Panc1 (cell line): Measurements from ENCODE around the gene NACA2. TPM values are rescaled to one million over a fixed set of nuclear protein-coding genes. Genes with fewer than 3 reads are reported as not detected.
"Not testable (repeated sequence)": the region's sequence is repeated elsewhere in the genome, so short reads cannot be mapped to it uniquely, and the experiment has no call there.

Source experiments
- ATAC-seq: fragments of 200-7000 bp; cut with Tn5 transposase; 2 replicates; pipeline ENCODE4 v1.9.1; 2020; ENCODE audit warnings: mild to moderate bottlenecking, moderate library complexity
- BruUV-seq: library from RNA; stranded (reverse); fragments of 400-500 nt; replicated peaks from 2 replicates; lab custom pipeline; 2021; lab: Mats Ljungman, UMichigan
- CTCF ChIA-PET: fragments of 300-600 bp; sonication (Branson Sonifier 250); formaldehyde crosslinking; loops from one replicate; lab custom pipeline; 2022; ENCODE audit warnings: antibody characterized with exemption; lab: Charles Lee
- POLR2A ChIA-PET: fragments of 300-600 bp; sonication (Branson Sonifier 250); formaldehyde crosslinking; loops from one replicate; lab custom pipeline; 2022; ENCODE audit warnings: antibody characterized with exemption; lab: Charles Lee
- DNase-seq: peaks from one replicate; pipeline ENCODE4 v3.0.0-alpha.2; 2010; ENCODE audit warnings: low read depth, low spot score
- H3K27ac ChIP-seq: 2 replicates; pipeline ENCODE4 v1.5.1; 2011; ENCODE audit warnings: mild to moderate bottlenecking, low read length, inconsistent platforms
- H3K27me3 ChIP-seq: fragments of 200-500 bp; sonication (Bioruptor generic); 2 replicates; pipeline ENCODE4 v1.6.0; 2014; ENCODE audit warnings: low read length, inconsistent platforms; ENCODE audit not compliant: control insufficient read depth, insufficient read depth
- H3K36me3 ChIP-seq: fragments of 200-500 bp; sonication (Bioruptor generic); 2 replicates; pipeline ENCODE4 v1.5.1; 2014; ENCODE audit warnings: inconsistent platforms, mild to moderate bottlenecking, low read length, moderate library complexity; ENCODE audit not compliant: control insufficient read depth, insufficient read depth
- H3K4me1 ChIP-seq: 2 replicates; pipeline ENCODE4 v1.5.1; 2011; ENCODE audit warnings: inconsistent platforms, mild to moderate bottlenecking, low read length, moderate library complexity; ENCODE audit not compliant: control insufficient read depth, insufficient read depth
- H3K4me3 ChIP-seq, 2 experiments: 2 replicates each; pipeline ENCODE4 v1.5.1; 2011 to 2012; ENCODE audit warnings: low read depth in 2 of 2, low read length in 2 of 2, mild to moderate bottlenecking in 2 of 2, inconsistent platforms in 1 of 2, moderate library complexity in 1 of 2
- H3K9me3 ChIP-seq: fragments of 200-500 bp; sonication (Bioruptor generic); 2 replicates; pipeline ENCODE4 v1.5.1; 2014; ENCODE audit warnings: low read depth, mild to moderate bottlenecking, inconsistent platforms, low read length, moderate library complexity; ENCODE audit not compliant: control insufficient read depth, insufficient read depth
- POLR2AphosphoS5 ChIP-seq: IDR thresholded peaks from 2 replicates; pipeline ENCODE4 v1.6.1; 2012; ENCODE audit warnings: mild to moderate bottlenecking, low read depth, low read length, moderate library complexity
- SIN3A ChIP-seq: IDR thresholded peaks from 2 replicates; pipeline ENCODE4 v1.6.1; 2012; ENCODE audit warnings: low read depth, mild to moderate bottlenecking, low read length, moderate library complexity, borderline replicate concordance; ENCODE audit not compliant: insufficient read depth
- TCF7L2 ChIP-seq: IDR thresholded peaks from 2 replicates; pipeline ENCODE4 v1.6.1; 2011; ENCODE audit warnings: mild to moderate bottlenecking, low read depth, low read length, inconsistent platforms
- in situ Hi-C: cut with HindIII; loops from 2 replicates; pipeline ENCODE4 v1.10.0; 2016; ENCODE audit warnings: low sequenced_read_pairs, low pct_unique_long_range_greater_than_20kb
- intact Hi-C: fragments of 100-400 bp; cut with micrococcal nuclease; formaldehyde crosslinking; loops from one replicate; pipeline ENCODE4 v1.10.0; 2022; ENCODE audit not compliant: unreplicated experiment
- total RNA-seq: library from RNA; stranded (reverse); gene quantifications from one replicate; pipeline ENCODE4 v1.2.1, GENCODE V29; 2021; ENCODE audit not compliant: unreplicated experiment
- TF ChIP-seq, protein P1 (sequence below): fragments of 450-650 bp; IDR thresholded peaks from 2 replicates; pipeline ENCODE4 v1.5.1; 2017; ENCODE audit warnings: mild to moderate bottlenecking
- TF ChIP-seq, protein P2 (sequence below), 2 experiments: IDR thresholded peaks; 2 replicates each; pipeline ENCODE4 v1.6.1; 2011 to 2012; ENCODE audit warnings: low read depth in 2 of 2, control low read depth in 1 of 2, low read length in 1 of 2, mild to moderate bottlenecking in 1 of 2, moderate library complexity in 1 of 2; ENCODE audit not compliant: insufficient read depth in 1 of 2

NACA2 gene
- total RNA-seq, 1 experiment from 2014 or later, result not detected

DNA sequence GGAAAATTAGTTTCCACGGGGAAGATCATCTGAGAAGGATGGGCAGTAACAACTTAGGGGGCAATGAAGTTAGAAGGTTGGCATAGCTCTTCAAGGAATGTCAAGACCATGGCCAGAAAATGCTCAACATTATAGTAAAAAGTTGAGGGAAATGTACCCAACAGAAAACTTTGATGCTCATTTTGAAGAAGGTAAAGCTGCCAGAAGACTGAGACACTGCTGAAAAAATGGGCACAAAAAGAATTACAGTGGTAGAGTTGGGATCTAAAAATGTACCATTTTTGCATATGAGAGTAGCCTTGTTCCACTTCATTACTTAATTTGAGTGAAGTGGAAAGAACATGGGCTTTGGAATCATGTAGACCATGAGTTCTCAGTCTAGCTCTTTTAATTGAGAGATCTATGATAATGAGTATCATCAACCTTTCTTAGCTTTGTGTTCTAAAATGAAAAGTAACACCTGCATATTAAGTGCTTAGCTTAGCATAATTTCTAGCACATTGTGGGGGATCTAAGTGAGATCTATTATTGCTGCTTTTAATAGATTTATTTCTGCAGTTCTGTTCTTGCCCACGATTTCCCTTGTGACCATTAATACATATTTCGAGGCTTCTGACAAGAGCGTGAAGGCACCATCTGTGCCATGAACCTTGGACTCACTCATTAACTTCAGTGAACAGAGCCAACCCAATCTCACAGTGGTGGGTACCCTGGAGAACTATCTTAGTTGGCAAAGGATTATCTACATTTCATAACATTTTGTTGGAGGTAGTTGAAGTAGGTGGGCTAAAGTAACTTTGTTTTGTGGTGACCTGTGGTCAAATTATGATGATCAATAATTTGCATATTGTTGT lies 3.0 kb downstream of the NACA2 start:
- ATAC-seq (no peak), DNase-seq (no peak)
- TF ChIP-seq TCF7L2 (no peak), SIN3A (no peak), POLR2AphosphoS5 (no peak)
- TF ChIP-seq, protein P1, sequence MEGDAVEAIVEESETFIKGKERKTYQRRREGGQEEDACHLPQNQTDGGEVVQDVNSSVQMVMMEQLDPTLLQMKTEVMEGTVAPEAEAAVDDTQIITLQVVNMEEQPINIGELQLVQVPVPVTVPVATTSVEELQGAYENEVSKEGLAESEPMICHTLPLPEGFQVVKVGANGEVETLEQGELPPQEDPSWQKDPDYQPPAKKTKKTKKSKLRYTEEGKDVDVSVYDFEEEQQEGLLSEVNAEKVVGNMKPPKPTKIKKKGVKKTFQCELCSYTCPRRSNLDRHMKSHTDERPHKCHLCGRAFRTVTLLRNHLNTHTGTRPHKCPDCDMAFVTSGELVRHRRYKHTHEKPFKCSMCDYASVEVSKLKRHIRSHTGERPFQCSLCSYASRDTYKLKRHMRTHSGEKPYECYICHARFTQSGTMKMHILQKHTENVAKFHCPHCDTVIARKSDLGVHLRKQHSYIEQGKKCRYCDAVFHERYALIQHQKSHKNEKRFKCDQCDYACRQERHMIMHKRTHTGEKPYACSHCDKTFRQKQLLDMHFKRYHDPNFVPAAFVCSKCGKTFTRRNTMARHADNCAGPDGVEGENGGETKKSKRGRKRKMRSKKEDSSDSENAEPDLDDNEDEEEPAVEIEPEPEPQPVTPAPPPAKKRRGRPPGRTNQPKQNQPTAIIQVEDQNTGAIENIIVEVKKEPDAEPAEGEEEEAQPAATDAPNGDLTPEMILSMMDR, result no peak
- TF ChIP-seq, protein P2, sequence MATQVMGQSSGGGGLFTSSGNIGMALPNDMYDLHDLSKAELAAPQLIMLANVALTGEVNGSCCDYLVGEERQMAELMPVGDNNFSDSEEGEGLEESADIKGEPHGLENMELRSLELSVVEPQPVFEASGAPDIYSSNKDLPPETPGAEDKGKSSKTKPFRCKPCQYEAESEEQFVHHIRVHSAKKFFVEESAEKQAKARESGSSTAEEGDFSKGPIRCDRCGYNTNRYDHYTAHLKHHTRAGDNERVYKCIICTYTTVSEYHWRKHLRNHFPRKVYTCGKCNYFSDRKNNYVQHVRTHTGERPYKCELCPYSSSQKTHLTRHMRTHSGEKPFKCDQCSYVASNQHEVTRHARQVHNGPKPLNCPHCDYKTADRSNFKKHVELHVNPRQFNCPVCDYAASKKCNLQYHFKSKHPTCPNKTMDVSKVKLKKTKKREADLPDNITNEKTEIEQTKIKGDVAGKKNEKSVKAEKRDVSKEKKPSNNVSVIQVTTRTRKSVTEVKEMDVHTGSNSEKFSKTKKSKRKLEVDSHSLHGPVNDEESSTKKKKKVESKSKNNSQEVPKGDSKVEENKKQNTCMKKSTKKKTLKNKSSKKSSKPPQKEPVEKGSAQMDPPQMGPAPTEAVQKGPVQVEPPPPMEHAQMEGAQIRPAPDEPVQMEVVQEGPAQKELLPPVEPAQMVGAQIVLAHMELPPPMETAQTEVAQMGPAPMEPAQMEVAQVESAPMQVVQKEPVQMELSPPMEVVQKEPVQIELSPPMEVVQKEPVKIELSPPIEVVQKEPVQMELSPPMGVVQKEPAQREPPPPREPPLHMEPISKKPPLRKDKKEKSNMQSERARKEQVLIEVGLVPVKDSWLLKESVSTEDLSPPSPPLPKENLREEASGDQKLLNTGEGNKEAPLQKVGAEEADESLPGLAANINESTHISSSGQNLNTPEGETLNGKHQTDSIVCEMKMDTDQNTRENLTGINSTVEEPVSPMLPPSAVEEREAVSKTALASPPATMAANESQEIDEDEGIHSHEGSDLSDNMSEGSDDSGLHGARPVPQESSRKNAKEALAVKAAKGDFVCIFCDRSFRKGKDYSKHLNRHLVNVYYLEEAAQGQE (IDR thresholded peaks at IDR 0.05; ENCODE audit: insufficient read depth in 1 of 2, low read depth in 2 of 2, low read length in 1 of 2), result no peak
- in situ Hi-C loops, result no loop called here
- Histone ChIP-seq H3K9me3 (no peaks in the 10 kb centered on the region), H3K4me3 (no peak overlapping the region), H3K27me3 (peaks cover 17% of the 10 kb centered on the region; the same call in 1 of the 2 replicates), H3K27ac (no peak overlapping the region), H3K4me1 (no peaks in the 10 kb centered on the region), H3K36me3 (no peaks in the 10 kb centered on the region)
- CTCF ChIA-PET, result no interaction called here
- BruUV-seq, result no TSS peak
- POLR2A ChIA-PET, result no interaction called here
- intact Hi-C loops, result no loop called here

DNA sequence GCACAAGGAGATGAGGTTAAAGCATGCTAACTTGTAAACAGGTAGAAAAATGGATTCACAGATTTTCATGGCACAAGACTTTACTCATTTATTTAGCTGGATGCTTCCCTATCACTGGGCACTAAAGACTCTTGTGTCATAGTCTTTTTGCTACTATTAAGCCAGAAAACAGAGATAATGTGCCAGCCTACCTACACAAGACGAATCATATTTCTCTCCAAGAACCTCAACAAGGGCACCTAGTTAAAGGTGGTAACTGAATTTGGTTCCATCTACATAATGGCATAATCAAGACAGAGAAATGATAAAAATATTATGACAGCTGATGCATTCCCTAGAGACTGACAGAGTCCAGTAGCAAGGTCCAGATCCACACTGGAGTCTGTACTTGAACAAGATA lies 3.8 kb downstream of the NACA2 start:
- in situ Hi-C loops, result no loop called here
- no peaks in the 10 kb centered on the region for H3K9me3 ChIP-seq
- no peak overlapping the region for H3K4me3 ChIP-seq
- H3K27ac ChIP-seq, result no peak overlapping the region
- DNase-seq, result no peak
- no peaks in the 10 kb centered on the region for H3K36me3 ChIP-seq
- TF ChIP-seq, protein P1, result no peak
- no peak for TF ChIP-seq SIN3A
- no peak for TF ChIP-seq TCF7L2
- TF ChIP-seq, protein P2 (IDR thresholded peaks at IDR 0.05; ENCODE audit: insufficient read depth in 1 of 2, low read depth in 2 of 2, low read length in 1 of 2), result no peak
- no peak for TF ChIP-seq POLR2AphosphoS5
- peaks cover 16% of the 10 kb centered on the region; the same call in 1 of the 2 replicates for H3K27me3 ChIP-seq
- no peak for ATAC-seq
- no TSS peak for BruUV-seq
- intact Hi-C loops, result no loop called here
- no peaks in the 10 kb centered on the region for H3K4me1 ChIP-seq
- ChIA-PET POLR2A (no interaction called here), CTCF (no interaction called here)

DNA sequence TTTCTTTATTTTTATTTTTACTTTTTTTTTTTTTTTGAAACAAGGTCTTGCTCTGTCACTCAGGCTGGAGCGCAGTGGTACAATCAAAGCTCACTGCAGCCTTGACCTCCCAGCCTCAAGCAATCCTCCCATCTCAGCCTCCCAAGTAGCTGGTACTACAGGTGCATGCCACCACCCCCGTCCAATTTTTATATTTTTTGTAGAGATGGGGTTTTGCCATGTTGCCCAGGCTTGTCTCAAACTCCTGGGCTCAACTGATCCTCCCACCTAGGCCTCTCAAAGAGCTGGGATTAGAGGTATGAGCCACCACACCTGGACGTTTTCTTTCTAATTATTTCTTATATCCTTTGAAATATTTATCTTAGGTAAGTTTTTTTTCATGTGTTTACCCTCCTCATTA lies 4.4 kb downstream of the NACA2 start:
- H3K4me3 ChIP-seq, H3K4me1 ChIP-seq, H3K36me3 ChIP-seq, intact Hi-C loops, in situ Hi-C loops, POLR2A ChIA-PET, BruUV-seq, DNase-seq, ATAC-seq, H3K9me3 ChIP-seq, H3K27ac ChIP-seq, CTCF ChIA-PET: not testable (repeated sequence)
- peaks cover 12% of the 10 kb centered on the region; the same call in 1 of the 2 replicates for H3K27me3 ChIP-seq
